ENCODE data around the gene MAT1A.

The MAT1A gene

GRCh38 chr10:80272793-80273522 lies 16.5 kb downstream of the MAT1A start:
- Histone ChIP-seq H3K4me1 (ENCODE audit: control insufficient read depth, insufficient read depth, low read length) (no peaks in the 10 kb centered on the region), H3K27ac (ENCODE audit: extremely low read depth, low read depth, low read length) (no peak overlapping the region), H3K4me3 (ENCODE audit: low read depth, low read length) (no peak overlapping the region), H3K36me3 (ENCODE audit: control insufficient read depth in 2 of 2, insufficient read depth in 1 of 2, low read length in 2 of 2) (no peaks in the 10 kb centered on the region), H3K9me3 (ENCODE audit: control insufficient read depth, insufficient read depth, low read depth, low read length) (no peaks in the 10 kb centered on the region)
- POLR2A ChIA-PET = no interaction called here
- TF ChIP-seq ZNF488 (tag by site-specific recombination; IDR thresholded peaks at IDR 0.05) = no peak
- TF ChIP-seq, protein P1, sequence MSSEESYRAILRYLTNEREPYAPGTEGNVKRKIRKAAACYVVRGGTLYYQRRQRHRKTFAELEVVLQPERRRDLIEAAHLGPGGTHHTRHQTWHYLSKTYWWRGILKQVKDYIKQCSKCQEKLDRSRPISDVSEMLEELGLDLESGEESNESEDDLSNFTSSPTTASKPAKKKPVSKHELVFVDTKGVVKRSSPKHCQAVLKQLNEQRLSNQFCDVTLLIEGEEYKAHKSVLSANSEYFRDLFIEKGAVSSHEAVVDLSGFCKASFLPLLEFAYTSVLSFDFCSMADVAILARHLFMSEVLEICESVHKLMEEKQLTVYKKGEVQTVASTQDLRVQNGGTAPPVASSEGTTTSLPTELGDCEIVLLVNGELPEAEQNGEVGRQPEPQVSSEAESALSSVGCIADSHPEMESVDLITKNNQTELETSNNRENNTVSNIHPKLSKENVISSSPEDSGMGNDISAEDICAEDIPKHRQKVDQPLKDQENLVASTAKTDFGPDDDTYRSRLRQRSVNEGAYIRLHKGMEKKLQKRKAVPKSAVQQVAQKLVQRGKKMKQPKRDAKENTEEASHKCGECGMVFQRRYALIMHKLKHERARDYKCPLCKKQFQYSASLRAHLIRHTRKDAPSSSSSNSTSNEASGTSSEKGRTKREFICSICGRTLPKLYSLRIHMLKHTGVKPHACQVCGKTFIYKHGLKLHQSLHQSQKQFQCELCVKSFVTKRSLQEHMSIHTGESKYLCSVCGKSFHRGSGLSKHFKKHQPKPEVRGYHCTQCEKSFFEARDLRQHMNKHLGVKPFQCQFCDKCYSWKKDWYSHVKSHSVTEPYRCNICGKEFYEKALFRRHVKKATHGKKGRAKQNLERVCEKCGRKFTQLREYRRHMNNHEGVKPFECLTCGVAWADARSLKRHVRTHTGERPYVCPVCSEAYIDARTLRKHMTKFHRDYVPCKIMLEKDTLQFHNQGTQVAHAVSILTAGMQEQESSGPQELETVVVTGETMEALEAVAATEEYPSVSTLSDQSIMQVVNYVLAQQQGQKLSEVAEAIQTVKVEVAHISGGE (tag by site-specific recombination; conservative IDR thresholded peaks at IDR 0.05; ENCODE audit: low read depth) = no peak
- no peak for TF ChIP-seq ZNF776 (tag by site-specific recombination; IDR thresholded peaks at IDR 0.05; ENCODE audit: borderline replicate concordance)
- no peak for TF ChIP-seq ZNF48 (tag by site-specific recombination; IDR thresholded peaks at IDR 0.05)
- TF ChIP-seq ZNF23 (tag by site-specific recombination; IDR thresholded peaks at IDR 0.05; ENCODE audit: borderline replicate concordance) = no peak
- TF ChIP-seq ZNF580 (tag by site-specific recombination; IDR thresholded peaks at IDR 0.05) = no peak
- no peak for TF ChIP-seq ZNF473 (tag by site-specific recombination; IDR thresholded peaks at IDR 0.05)
- TF ChIP-seq TCF7L2 (IDR thresholded peaks at IDR 0.05; ENCODE audit: borderline replicate concordance, low read depth, low read length) = no peak
- no peak for TF ChIP-seq ZEB2 (tag by site-specific recombination; IDR thresholded peaks at IDR 0.05)
- no peak for TF ChIP-seq ZNF521 (tag by site-specific recombination; IDR thresholded peaks at IDR 0.05)
- no peak for TF ChIP-seq TRIM28 (IDR thresholded peaks at IDR 0.05; ENCODE audit: borderline replicate concordance, low read length)
- TF ChIP-seq ZNF10 (tag by site-specific recombination; IDR thresholded peaks at IDR 0.05) = no peak
- TF ChIP-seq HIC1 (tag by site-specific recombination; IDR thresholded peaks at IDR 0.05) = no peak
- TF ChIP-seq HOXA7 (CRISPR knock-in tag; IDR thresholded peaks at IDR 0.05; ENCODE audit: borderline replicate concordance) = no peak
- no peak for TF ChIP-seq ZNF629 (tag by site-specific recombination; IDR thresholded peaks at IDR 0.05)
- no peak for TF ChIP-seq ZNF239 (tag by site-specific recombination; IDR thresholded peaks at IDR 0.05)
- TF ChIP-seq SP3 (tag by site-specific recombination; IDR thresholded peaks at IDR 0.05) = no peak
- no peak for TF ChIP-seq KLF1 (tag by site-specific recombination; IDR thresholded peaks at IDR 0.05)
- CTCF ChIA-PET = interaction anchor here (1.3 kb wide), 1 partner anchor 12 kb away, joined by 6 read pairs; no protein-coding TSS in a partner anchor

DNA sequence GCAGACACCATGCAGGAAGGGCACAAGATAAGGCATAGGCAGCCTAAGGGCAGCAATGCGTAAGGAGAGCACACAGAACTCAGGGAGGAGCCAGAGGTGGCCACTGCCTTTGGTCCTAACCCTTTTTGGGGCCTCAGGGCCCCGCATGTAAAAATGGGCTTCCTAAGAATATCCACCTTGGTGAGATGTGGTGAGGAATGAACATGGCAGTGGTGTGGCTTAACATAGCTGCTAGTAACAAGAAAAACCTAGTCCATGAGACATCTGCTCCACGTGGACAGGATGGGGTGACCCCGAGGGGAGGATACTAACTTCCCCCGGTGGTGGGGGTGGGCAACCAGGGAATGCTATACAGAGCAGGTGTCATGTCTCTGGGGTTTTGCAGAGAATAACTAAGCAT lies 18.0 kb downstream of the MAT1A start:
- Histone ChIP-seq H3K4me1 (ENCODE audit: control insufficient read depth, insufficient read depth, low read length) (no peaks in the 10 kb centered on the region), H3K27ac (ENCODE audit: extremely low read depth, low read depth, low read length) (no peak overlapping the region), H3K9me3 (ENCODE audit: control insufficient read depth, insufficient read depth, low read depth, low read length) (no peaks in the 10 kb centered on the region), H3K4me3 (ENCODE audit: low read depth, low read length) (no peak overlapping the region), H3K36me3 (ENCODE audit: control insufficient read depth in 2 of 2, insufficient read depth in 1 of 2, low read length in 2 of 2) (no peaks in the 10 kb centered on the region)
- TF ChIP-seq ZXDB (tag by site-specific recombination; IDR thresholded peaks at IDR 0.05) (no peak), ZNF350 (tag by site-specific recombination; IDR thresholded peaks at IDR 0.05) (no peak), ZNF561 (tag by site-specific recombination; IDR thresholded peaks at IDR 0.05; ENCODE audit: borderline replicate concordance) (no peak), ZNF324 (tag by site-specific recombination; IDR thresholded peaks at IDR 0.05) (no peak), BCL11A (tag by site-specific recombination; IDR thresholded peaks at IDR 0.05; ENCODE audit: low read depth) (no peak), SCRT1 (tag by site-specific recombination; IDR thresholded peaks at IDR 0.05; ENCODE audit: borderline replicate concordance) (no peak), ZNF19 (tag by site-specific recombination; IDR thresholded peaks at IDR 0.05; ENCODE audit: low read depth) (no peak), ZIC2 (tag by site-specific recombination; IDR thresholded peaks at IDR 0.05) (no peak)
- TF ChIP-seq, protein P2, sequence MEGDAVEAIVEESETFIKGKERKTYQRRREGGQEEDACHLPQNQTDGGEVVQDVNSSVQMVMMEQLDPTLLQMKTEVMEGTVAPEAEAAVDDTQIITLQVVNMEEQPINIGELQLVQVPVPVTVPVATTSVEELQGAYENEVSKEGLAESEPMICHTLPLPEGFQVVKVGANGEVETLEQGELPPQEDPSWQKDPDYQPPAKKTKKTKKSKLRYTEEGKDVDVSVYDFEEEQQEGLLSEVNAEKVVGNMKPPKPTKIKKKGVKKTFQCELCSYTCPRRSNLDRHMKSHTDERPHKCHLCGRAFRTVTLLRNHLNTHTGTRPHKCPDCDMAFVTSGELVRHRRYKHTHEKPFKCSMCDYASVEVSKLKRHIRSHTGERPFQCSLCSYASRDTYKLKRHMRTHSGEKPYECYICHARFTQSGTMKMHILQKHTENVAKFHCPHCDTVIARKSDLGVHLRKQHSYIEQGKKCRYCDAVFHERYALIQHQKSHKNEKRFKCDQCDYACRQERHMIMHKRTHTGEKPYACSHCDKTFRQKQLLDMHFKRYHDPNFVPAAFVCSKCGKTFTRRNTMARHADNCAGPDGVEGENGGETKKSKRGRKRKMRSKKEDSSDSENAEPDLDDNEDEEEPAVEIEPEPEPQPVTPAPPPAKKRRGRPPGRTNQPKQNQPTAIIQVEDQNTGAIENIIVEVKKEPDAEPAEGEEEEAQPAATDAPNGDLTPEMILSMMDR (tag by site-specific recombination; IDR thresholded peaks at IDR 0.05) = no peak
- POLR2A ChIA-PET = no interaction called here
- CTCF ChIA-PET = no interaction called here

Measured in HEK293 (cell line).